Measurements from ENCODE around the gene UBAC2.
A peak's percentile ranks its signal among the peaks of the same experiment; 100 is the strongest.

The UBAC2 gene

DNA sequence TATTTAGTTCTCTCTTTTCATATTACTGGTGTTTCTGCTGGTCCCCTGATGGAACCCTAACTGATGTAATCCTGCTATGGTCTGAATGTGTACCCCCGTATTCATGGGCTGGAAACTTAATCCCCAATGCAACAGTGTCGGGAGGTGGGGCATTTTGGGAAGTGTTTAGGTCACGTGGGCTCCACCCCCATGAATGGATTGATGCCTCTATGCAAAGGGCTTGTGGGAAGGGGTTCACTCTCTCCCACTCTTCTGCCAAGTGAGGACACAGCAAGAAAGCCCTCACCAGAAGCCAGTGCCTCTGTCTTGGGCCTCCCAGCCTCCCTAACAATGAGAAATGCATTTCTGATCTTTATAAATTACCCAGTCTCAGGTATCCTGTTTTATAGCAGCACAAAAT, 21.2 kb upstream of the UBAC2 start:
- 87% methylated on average over 3 of the region's 3 CpGs for WGBS (ENCODE audit: insufficient coverage)
- CTCF ChIA-PET = interaction anchor here (1.0 to 10.1 kb wide), 3 partner anchors 9 to 256 kb away, joined by 3 to 117 read pairs (median 4); no protein-coding TSS in a partner anchor
- peaks cover 0 to 6% (median 4%) of the 10 kb centered on the region in 4 experiments for H3K4me1 ChIP-seq (ENCODE audit: control extremely low read depth in 1 of 4, control insufficient read depth in 4 of 4, insufficient read depth in 4 of 4, low read length in 3 of 4)
- H3K36me3 ChIP-seq (ENCODE audit: control insufficient read depth in 4 of 4, insufficient read depth in 4 of 4, low read length in 3 of 4) = no peaks in the 10 kb centered on the region
- DNase-seq = no peak
- peaks cover 0 to 11% (median 3%) of the 10 kb centered on the region in 5 experiments for H3K27me3 ChIP-seq (replicated peaks in 2 of 5; ENCODE audit: control insufficient read depth in 4 of 5, insufficient read depth in 5 of 5, low read length in 4 of 5)
- H3K27ac ChIP-seq (ENCODE audit: insufficient read depth in 1 of 2, low read depth in 1 of 2, low read length in 2 of 2, poor library complexity in 1 of 2, severe bottlenecking in 2 of 2) = no peak overlapping the region
- POLR2A ChIA-PET = no interaction called here
- peaks cover 0 to 8% (median 2%) of the 10 kb centered on the region in 5 experiments for H3K9me3 ChIP-seq (ENCODE audit: control extremely low read depth in 1 of 5, control insufficient read depth in 4 of 5, insufficient read depth in 2 of 5, low read depth in 1 of 5, low read length in 4 of 5)
- H3K4me3 ChIP-seq (ENCODE audit: control insufficient read depth in 1 of 7, extremely low read depth in 1 of 7, insufficient read depth in 4 of 7, low read depth in 2 of 7, low read length in 6 of 7) = no peak overlapping the region

DNA sequence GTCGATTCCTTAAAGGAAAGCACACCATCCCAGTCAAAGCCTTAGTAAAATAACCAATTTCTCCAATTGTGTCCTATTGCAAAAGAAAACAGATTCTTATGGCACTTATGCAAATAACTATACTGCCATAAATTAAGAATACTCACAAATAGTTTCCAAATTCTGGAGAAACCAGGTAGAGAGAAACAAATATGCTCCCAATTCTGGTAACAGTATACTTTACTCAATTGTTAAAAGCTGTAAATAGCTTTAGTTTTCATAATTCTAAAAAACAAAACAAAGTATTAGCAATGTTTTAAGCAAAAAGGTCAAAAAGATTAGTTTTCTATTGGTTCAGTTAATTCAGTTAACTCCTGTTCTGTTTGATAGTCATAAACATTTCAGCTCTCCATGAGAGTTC, 18.2 kb upstream of the UBAC2 start:
- WGBS (ENCODE audit: insufficient coverage) = 100% methylated on average over 1 of the region's 1 CpG
- ChIA-PET POLR2A (no interaction called here), CTCF (interaction anchor here (10.1 kb wide), 1 partner anchor 85 kb away, joined by 117 read pairs; no protein-coding TSS in a partner anchor)
- peak in 2 of 3 donors; percentile 33 to 36 for DNase-seq
- no peaks in the 10 kb centered on the region for H3K36me3 ChIP-seq (ENCODE audit: control insufficient read depth in 4 of 4, insufficient read depth in 4 of 4, low read length in 3 of 4)
- peaks cover 0 to 3% (median 0%) of the 10 kb centered on the region in 5 experiments for H3K27me3 ChIP-seq (replicated peaks in 2 of 5; ENCODE audit: control insufficient read depth in 4 of 5, insufficient read depth in 5 of 5, low read length in 4 of 5)
- H3K4me3 ChIP-seq (ENCODE audit: control insufficient read depth in 1 of 7, extremely low read depth in 1 of 7, insufficient read depth in 4 of 7, low read depth in 2 of 7, low read length in 6 of 7) = no peak overlapping the region
- peaks cover 0 to 8% (median 2%) of the 10 kb centered on the region in 5 experiments for H3K9me3 ChIP-seq (ENCODE audit: control extremely low read depth in 1 of 5, control insufficient read depth in 4 of 5, insufficient read depth in 2 of 5, low read depth in 1 of 5, low read length in 4 of 5)
- no peak overlapping the region for H3K27ac ChIP-seq (ENCODE audit: insufficient read depth in 1 of 2, low read depth in 1 of 2, low read length in 2 of 2, poor library complexity in 1 of 2, severe bottlenecking in 2 of 2)
- peaks cover 0 to 5% (median 3%) of the 10 kb centered on the region in 4 experiments for H3K4me1 ChIP-seq (ENCODE audit: control extremely low read depth in 1 of 4, control insufficient read depth in 4 of 4, insufficient read depth in 4 of 4, low read length in 3 of 4)

DNA sequence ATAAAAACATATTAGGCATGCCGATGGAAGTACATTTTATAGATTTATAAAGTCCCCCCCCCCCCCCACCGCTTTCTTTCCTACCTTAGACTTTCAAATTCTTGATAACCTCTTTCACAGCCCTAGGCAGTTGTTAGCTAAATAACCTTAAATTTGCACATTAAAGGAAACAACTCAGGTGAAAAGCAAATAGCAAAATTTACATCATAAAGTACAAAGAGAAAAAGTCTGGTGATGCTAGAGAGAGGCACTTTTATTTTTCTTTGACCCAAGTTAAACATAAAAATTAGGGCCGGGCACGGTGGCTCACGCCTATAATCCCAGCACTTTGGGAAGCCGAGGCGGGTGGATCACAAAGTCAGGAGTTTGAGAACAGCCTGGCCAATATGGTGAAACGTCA, 15.0 kb upstream of the UBAC2 start:
- Histone ChIP-seq H3K4me1 (ENCODE audit: control extremely low read depth in 1 of 4, control insufficient read depth in 4 of 4, insufficient read depth in 4 of 4, low read length in 3 of 4) (no peaks in the 10 kb centered on the region), H3K36me3 (ENCODE audit: control insufficient read depth in 4 of 4, insufficient read depth in 4 of 4, low read length in 3 of 4) (no peaks in the 10 kb centered on the region), H3K9me3 (ENCODE audit: control extremely low read depth in 1 of 5, control insufficient read depth in 4 of 5, insufficient read depth in 2 of 5, low read depth in 1 of 5, low read length in 4 of 5) (peaks cover 0 to 8% (median 2%) of the 10 kb centered on the region in 5 experiments), H3K27me3 (replicated peaks in 2 of 5; ENCODE audit: control insufficient read depth in 4 of 5, insufficient read depth in 5 of 5, low read length in 4 of 5) (no peaks in the 10 kb centered on the region), H3K4me3 (ENCODE audit: control insufficient read depth in 1 of 7, extremely low read depth in 1 of 7, insufficient read depth in 4 of 7, low read depth in 2 of 7, low read length in 6 of 7) (no peak overlapping the region), H3K27ac (ENCODE audit: insufficient read depth in 1 of 2, low read depth in 1 of 2, low read length in 2 of 2, poor library complexity in 1 of 2, severe bottlenecking in 2 of 2) (no peak overlapping the region)
- CTCF ChIA-PET = interaction anchor here (0.7 to 10.1 kb wide), 6 partner anchors 9 to 82 kb away, joined by 3 to 117 read pairs (median 4); no protein-coding TSS in a partner anchor
- DNase-seq = no peak
- POLR2A ChIA-PET = interaction anchor here (0.7 kb wide), 2 partner anchors 131 to 140 kb away, joined by 3 to 8 read pairs; no protein-coding TSS in a partner anchor
- WGBS (ENCODE audit: insufficient coverage) = 93% methylated on average over 4 of the region's 8 CpGs

DNA sequence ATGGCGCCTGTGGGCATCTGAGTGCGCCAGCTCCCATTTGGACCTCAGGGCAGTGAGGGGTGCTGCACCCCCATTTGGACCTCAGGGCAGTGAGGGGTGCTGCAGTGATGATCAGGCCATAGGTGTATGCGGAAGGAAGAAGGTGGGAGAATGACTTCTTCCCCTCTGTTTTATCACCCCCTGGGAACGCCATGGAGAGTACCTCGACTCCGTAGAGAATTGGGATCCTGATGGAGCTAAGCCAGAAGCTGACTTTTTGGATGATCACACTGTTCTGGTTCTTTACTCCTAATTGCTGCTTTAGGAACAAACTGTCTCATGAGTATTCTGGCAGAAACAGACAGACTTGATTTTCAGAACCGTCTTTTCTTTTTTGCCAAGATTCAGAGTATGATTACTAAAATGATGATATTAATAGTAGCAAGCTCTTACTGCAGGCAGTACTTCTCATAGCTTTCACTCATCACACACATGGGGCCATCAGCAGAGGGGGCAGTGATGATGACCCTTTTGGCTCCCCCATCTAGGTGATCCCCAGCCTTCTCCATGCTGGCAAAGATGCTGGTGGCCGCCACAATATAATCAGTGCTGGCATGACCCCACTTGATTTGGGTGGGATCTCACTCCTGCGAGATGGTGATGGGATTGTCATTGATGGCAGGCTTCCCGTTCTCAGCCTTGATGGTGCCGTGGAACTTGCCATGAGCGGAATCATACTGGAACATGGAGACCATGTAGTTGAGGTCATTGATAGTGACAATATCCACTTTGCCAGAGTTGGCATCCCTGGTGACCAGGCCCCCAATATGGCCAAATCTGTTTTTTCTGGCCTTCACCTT, 10.3 kb upstream of the UBAC2 start:
- Histone ChIP-seq H3K9me3 (ENCODE audit: control extremely low read depth in 1 of 5, control insufficient read depth in 4 of 5, insufficient read depth in 2 of 5, low read depth in 1 of 5, low read length in 4 of 5) (no peaks in the 10 kb centered on the region), H3K4me1 (ENCODE audit: control extremely low read depth in 1 of 4, control insufficient read depth in 4 of 4, insufficient read depth in 4 of 4, low read length in 3 of 4) (peaks cover 0 to 3% (median 0%) of the 10 kb centered on the region in 4 experiments), H3K36me3 (ENCODE audit: control insufficient read depth in 4 of 4, insufficient read depth in 4 of 4, low read length in 3 of 4) (no peaks in the 10 kb centered on the region), H3K4me3 (ENCODE audit: control insufficient read depth in 1 of 7, extremely low read depth in 1 of 7, insufficient read depth in 4 of 7, low read depth in 2 of 7, low read length in 6 of 7) (no peak overlapping the region), H3K27ac (ENCODE audit: insufficient read depth in 1 of 2, low read depth in 1 of 2, low read length in 2 of 2, poor library complexity in 1 of 2, severe bottlenecking in 2 of 2) (no peak overlapping the region), H3K27me3 (replicated peaks in 2 of 5; ENCODE audit: control insufficient read depth in 4 of 5, insufficient read depth in 5 of 5, low read length in 4 of 5) (no peaks in the 10 kb centered on the region)
- DNase-seq = no peak
- ChIA-PET POLR2A (no interaction called here), CTCF (interaction anchor here (1.0 to 1.5 kb wide), 2 partner anchors 14 to 79 kb away, joined by 3 to 7 read pairs; no protein-coding TSS in a partner anchor)
- WGBS (ENCODE audit: insufficient coverage) = 98% methylated on average over 10 of the region's 12 CpGs

DNA sequence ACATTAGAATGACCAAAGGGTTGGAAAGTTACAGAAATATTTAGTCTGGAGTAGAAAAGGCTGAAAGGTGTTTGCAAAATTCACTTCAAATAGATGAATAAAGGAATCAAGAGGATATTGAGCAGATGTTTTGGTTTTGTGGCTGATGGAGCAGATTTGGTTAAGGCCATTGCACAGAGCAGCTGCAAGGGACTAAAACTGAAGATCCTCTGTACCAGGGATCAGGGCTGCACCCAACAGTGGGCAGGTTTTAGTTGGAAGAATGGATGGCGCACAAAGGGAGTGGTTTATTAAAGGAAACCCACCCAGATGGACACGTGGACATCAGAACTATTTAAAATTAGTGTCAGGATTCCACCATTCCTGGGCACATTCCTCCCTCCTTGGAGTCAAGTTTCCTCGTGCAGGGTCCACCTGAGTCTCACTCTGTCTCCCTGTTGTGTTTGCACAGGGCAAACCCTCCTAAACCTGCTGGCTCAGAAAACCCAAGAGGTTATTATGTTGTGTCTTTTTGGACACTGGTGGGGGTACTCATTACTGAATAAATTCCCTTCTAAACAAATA, 9.2 kb upstream of the UBAC2 start:
- H3K9me3 ChIP-seq (ENCODE audit: control extremely low read depth in 1 of 5, control insufficient read depth in 4 of 5, insufficient read depth in 2 of 5, low read depth in 1 of 5, low read length in 4 of 5) = no peaks in the 10 kb centered on the region
- H3K4me3 ChIP-seq (ENCODE audit: control insufficient read depth in 1 of 7, extremely low read depth in 1 of 7, insufficient read depth in 4 of 7, low read depth in 2 of 7, low read length in 6 of 7) = no peak overlapping the region
- H3K36me3 ChIP-seq (ENCODE audit: control insufficient read depth in 4 of 4, insufficient read depth in 4 of 4, low read length in 3 of 4) = no peaks in the 10 kb centered on the region
- no peaks in the 10 kb centered on the region for H3K27me3 ChIP-seq (replicated peaks in 2 of 5; ENCODE audit: control insufficient read depth in 4 of 5, insufficient read depth in 5 of 5, low read length in 4 of 5)
- no peak for DNase-seq
- CTCF ChIA-PET = interaction anchor here (1.0 kb wide), 1 partner anchor 13 kb away, joined by 3 read pairs; no protein-coding TSS in a partner anchor
- 93% methylated on average over 3 of the region's 3 CpGs for WGBS (ENCODE audit: insufficient coverage)
- POLR2A ChIA-PET = interaction anchor here (1.4 kb wide), 1 partner anchor 9 kb away, joined by 3 read pairs; the partner anchor contains the start of gene UBAC2
- no peak overlapping the region for H3K27ac ChIP-seq (ENCODE audit: insufficient read depth in 1 of 2, low read depth in 1 of 2, low read length in 2 of 2, poor library complexity in 1 of 2, severe bottlenecking in 2 of 2)
- peaks cover 0 to 3% (median 0%) of the 10 kb centered on the region in 4 experiments for H3K4me1 ChIP-seq (ENCODE audit: control extremely low read depth in 1 of 4, control insufficient read depth in 4 of 4, insufficient read depth in 4 of 4, low read length in 3 of 4)

DNA sequence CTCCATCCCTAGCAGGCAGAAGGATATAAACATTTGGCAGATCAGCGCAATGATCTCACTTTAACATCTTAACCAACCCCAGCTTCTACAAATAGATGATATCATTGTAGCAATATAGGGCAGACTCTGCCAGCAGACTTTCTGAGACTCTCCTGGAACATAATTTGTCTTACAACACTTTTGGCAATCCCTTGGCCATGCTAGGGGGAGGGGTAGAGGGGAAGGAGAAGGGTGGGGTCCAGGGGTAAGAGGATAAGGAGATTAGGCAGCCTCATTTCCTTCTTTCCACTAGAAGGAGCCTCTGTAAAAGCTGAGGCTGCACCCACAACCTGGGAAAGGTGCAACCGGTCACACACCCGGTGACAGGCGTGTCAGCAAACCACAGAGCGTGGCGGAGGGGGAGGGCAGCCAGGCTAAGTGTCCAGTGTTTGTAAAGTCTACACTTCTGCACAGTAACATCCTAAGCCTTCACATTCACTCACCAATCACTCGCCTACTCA, 8.7 kb upstream of the UBAC2 start:
- Histone ChIP-seq H3K27ac (ENCODE audit: insufficient read depth in 1 of 2, low read depth in 1 of 2, low read length in 2 of 2, poor library complexity in 1 of 2, severe bottlenecking in 2 of 2) (no peak overlapping the region), H3K4me3 (ENCODE audit: control insufficient read depth in 1 of 7, extremely low read depth in 1 of 7, insufficient read depth in 4 of 7, low read depth in 2 of 7, low read length in 6 of 7) (no peak overlapping the region), H3K4me1 (ENCODE audit: control extremely low read depth in 1 of 4, control insufficient read depth in 4 of 4, insufficient read depth in 4 of 4, low read length in 3 of 4) (peaks cover 0 to 3% (median 0%) of the 10 kb centered on the region in 4 experiments), H3K27me3 (replicated peaks in 2 of 5; ENCODE audit: control insufficient read depth in 4 of 5, insufficient read depth in 5 of 5, low read length in 4 of 5) (no peaks in the 10 kb centered on the region), H3K9me3 (ENCODE audit: control extremely low read depth in 1 of 5, control insufficient read depth in 4 of 5, insufficient read depth in 2 of 5, low read depth in 1 of 5, low read length in 4 of 5) (no peaks in the 10 kb centered on the region), H3K36me3 (ENCODE audit: control insufficient read depth in 4 of 4, insufficient read depth in 4 of 4, low read length in 3 of 4) (no peaks in the 10 kb centered on the region)
- WGBS (ENCODE audit: insufficient coverage) = 66% methylated on average over 4 of the region's 7 CpGs
- ChIA-PET POLR2A (interaction anchor here (1.4 kb wide), 1 partner anchor 8 kb away, joined by 3 read pairs; the partner anchor contains the start of gene UBAC2), CTCF (interaction anchor here (1.0 kb wide), 1 partner anchor 14 kb away, joined by 3 read pairs; no protein-coding TSS in a partner anchor)
- no peak for DNase-seq

All from common myeloid progenitor, CD34-positive (primary cell).